ENCODE measurements around the gene GALNT10. TPM values are rescaled to one million over a fixed set of nuclear protein-coding genes. Genes with fewer than 3 reads are reported as not detected.

Gene GALNT10
- polyA plus RNA-seq, 2 of the 4 experiments (the other 2 are of a cell fraction), result 110 to 156 TPM

- Histone ChIP-seq H3K4me3 (no peak overlapping the region), H3K4me1 (peaks cover 16% of the 10 kb centered on the region), H3K27ac (peak overlapping the region; percentile 67 to 87), H3K4me2 (peak overlapping the region; percentile 63), H3K9me3 (no peaks in the 10 kb centered on the region)
- ATAC-seq (peak; percentile 86 to 94), FAIRE-seq (no peak), DNase-seq (ENCODE audit: low read depth in 1 of 2, low spot score in 1 of 2) (peak; percentile 69 to 93)
- TF ChIP-seq, protein P1, sequence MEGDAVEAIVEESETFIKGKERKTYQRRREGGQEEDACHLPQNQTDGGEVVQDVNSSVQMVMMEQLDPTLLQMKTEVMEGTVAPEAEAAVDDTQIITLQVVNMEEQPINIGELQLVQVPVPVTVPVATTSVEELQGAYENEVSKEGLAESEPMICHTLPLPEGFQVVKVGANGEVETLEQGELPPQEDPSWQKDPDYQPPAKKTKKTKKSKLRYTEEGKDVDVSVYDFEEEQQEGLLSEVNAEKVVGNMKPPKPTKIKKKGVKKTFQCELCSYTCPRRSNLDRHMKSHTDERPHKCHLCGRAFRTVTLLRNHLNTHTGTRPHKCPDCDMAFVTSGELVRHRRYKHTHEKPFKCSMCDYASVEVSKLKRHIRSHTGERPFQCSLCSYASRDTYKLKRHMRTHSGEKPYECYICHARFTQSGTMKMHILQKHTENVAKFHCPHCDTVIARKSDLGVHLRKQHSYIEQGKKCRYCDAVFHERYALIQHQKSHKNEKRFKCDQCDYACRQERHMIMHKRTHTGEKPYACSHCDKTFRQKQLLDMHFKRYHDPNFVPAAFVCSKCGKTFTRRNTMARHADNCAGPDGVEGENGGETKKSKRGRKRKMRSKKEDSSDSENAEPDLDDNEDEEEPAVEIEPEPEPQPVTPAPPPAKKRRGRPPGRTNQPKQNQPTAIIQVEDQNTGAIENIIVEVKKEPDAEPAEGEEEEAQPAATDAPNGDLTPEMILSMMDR (IDR thresholded peaks at IDR 0.05), result peak; percentile 81
- no peak for TF ChIP-seq ZSCAN20 (CRISPR knock-in tag; IDR thresholded peaks at IDR 0.05)
- 0 out of 2 replicates have a peak, but pooled peaks have one; percentile 61 for TF ChIP-seq MYC (IDR thresholded peaks at IDR 0.05; ENCODE audit: borderline replicate concordance, low read length)
- peak in 1 of 2 experiments; percentile 20; a peak in 1 of 5 replicates for TF ChIP-seq JUN (IDR thresholded peaks at IDR 0.05)
- peak; percentile 93 to 97 for TF ChIP-seq RAD21 (conservative IDR thresholded peaks at IDR 0.05 in 1 of 2, IDR thresholded peaks at IDR 0.05 in 1 of 2)
- peak; percentile 74 for TF ChIP-seq MAX (IDR thresholded peaks at IDR 0.05)
- TF ChIP-seq CBX8 (IDR thresholded peaks at IDR 0.05), result no peak
- TF ChIP-seq SMC3 (IDR thresholded peaks at IDR 0.05), result peak; percentile 93
- TF ChIP-seq TP53 (CRISPR knock-in tag; IDR thresholded peaks at IDR 0.05), result peak; percentile 39; the same call in 1 of the 2 replicates
- ChIA-PET CTCF (interaction anchor here (0.6 to 5.1 kb wide), 78 partner anchors 10 to 477 kb away, joined by 3 to 107 read pairs (median 4); partner anchors contain the start of gene GALNT10), POLR2A (interaction anchor here (0.7 to 2.8 kb wide), 3 partner anchors 11 to 214 kb away, joined by 3 to 18 read pairs (median 7); partner anchors contain the start of gene GALNT10)
- 50% methylated on average over 23 of the region's 37 CpGs for WGBS (ENCODE audit: missing lambda C conversion rate)
These were observed 214.7 kb downstream of the GALNT10 start for GRCh38 chr5:154405078-154405792.

DNA sequence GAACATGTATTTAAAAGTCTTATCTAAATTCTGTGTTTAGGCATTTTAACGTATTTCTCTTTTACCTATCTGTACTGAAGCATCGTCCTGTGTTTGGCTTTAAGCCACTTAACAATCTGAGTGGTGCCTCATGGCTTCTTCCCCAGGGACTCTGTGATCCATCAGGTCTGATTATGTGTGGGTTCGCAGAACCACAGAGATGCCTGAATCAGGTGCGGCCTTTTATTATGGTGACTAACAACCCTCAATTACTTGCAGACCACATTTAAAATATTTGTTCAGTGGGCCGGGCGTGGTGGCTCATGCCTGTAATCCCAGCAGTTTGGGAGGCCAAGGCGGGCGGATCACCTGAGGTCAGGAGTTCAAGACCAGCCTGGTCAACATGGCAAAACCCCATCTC lies 215.7 kb downstream of the GALNT10 start:
- WGBS (ENCODE audit: missing lambda C conversion rate), result 89% methylated on average over 8 of the region's 8 CpGs
- POLR2A ChIA-PET, result interaction anchor here (2.8 kb wide), 1 partner anchor 215 kb away, joined by 18 read pairs; the partner anchor contains the start of gene GALNT10
- FAIRE-seq (no peak), DNase-seq (ENCODE audit: low read depth in 1 of 2, low spot score in 1 of 2) (no peak), ATAC-seq (no peak)
- no peak for TF ChIP-seq NR3C1 (IDR thresholded peaks at IDR 0.05)
- TF ChIP-seq HEYL (CRISPR knock-in tag; IDR thresholded peaks at IDR 0.05), result no peak
- TF ChIP-seq POLR2A (IDR thresholded peaks at IDR 0.05; ENCODE audit: low read length), result no peak
- no peak for TF ChIP-seq PBX3 (IDR thresholded peaks at IDR 0.05)
- no peak for TF ChIP-seq FOSB (CRISPR knock-in tag; IDR thresholded peaks at IDR 0.05)
- TF ChIP-seq NFE2L2 (conservative IDR thresholded peaks at IDR 0.05; ENCODE audit: low read length), result no peak
- TF ChIP-seq EHMT2 (IDR thresholded peaks at IDR 0.05; ENCODE audit: low read depth), result no peak
- no peak for TF ChIP-seq E2F6 (IDR thresholded peaks at IDR 0.05; ENCODE audit: borderline replicate concordance, low read depth)
- TF ChIP-seq MAX (IDR thresholded peaks at IDR 0.05), result no peak
- TF ChIP-seq CEBPB (IDR thresholded peaks at IDR 0.05), result no peak
- no peak for TF ChIP-seq CBX8 (IDR thresholded peaks at IDR 0.05)
- no peak for TF ChIP-seq TFCP2L1 (CRISPR knock-in tag; IDR thresholded peaks at IDR 0.05)
- TF ChIP-seq, protein P2, sequence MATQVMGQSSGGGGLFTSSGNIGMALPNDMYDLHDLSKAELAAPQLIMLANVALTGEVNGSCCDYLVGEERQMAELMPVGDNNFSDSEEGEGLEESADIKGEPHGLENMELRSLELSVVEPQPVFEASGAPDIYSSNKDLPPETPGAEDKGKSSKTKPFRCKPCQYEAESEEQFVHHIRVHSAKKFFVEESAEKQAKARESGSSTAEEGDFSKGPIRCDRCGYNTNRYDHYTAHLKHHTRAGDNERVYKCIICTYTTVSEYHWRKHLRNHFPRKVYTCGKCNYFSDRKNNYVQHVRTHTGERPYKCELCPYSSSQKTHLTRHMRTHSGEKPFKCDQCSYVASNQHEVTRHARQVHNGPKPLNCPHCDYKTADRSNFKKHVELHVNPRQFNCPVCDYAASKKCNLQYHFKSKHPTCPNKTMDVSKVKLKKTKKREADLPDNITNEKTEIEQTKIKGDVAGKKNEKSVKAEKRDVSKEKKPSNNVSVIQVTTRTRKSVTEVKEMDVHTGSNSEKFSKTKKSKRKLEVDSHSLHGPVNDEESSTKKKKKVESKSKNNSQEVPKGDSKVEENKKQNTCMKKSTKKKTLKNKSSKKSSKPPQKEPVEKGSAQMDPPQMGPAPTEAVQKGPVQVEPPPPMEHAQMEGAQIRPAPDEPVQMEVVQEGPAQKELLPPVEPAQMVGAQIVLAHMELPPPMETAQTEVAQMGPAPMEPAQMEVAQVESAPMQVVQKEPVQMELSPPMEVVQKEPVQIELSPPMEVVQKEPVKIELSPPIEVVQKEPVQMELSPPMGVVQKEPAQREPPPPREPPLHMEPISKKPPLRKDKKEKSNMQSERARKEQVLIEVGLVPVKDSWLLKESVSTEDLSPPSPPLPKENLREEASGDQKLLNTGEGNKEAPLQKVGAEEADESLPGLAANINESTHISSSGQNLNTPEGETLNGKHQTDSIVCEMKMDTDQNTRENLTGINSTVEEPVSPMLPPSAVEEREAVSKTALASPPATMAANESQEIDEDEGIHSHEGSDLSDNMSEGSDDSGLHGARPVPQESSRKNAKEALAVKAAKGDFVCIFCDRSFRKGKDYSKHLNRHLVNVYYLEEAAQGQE (IDR thresholded peaks at IDR 0.05), result no peak
- no peak for TF ChIP-seq CHD2 (IDR thresholded peaks at IDR 0.05; ENCODE audit: low read length, partially characterized antibody)
- no peak for TF ChIP-seq ZC3H11A (IDR thresholded peaks at IDR 0.05)
- TF ChIP-seq POLR2AphosphoS2 (conservative IDR thresholded peaks at IDR 0.05; ENCODE audit: low read length), result no peak
- no peak for TF ChIP-seq SMC3 (IDR thresholded peaks at IDR 0.05)
- TF ChIP-seq, protein P3, sequence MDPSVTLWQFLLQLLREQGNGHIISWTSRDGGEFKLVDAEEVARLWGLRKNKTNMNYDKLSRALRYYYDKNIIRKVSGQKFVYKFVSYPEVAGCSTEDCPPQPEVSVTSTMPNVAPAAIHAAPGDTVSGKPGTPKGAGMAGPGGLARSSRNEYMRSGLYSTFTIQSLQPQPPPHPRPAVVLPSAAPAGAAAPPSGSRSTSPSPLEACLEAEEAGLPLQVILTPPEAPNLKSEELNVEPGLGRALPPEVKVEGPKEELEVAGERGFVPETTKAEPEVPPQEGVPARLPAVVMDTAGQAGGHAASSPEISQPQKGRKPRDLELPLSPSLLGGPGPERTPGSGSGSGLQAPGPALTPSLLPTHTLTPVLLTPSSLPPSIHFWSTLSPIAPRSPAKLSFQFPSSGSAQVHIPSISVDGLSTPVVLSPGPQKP (IDR thresholded peaks at IDR 0.05; ENCODE audit: low read depth, low read length), result no peak
- no peak for TF ChIP-seq GATA3 (IDR thresholded peaks at IDR 0.05; ENCODE audit: borderline replicate concordance)
- CTCF ChIA-PET, result interaction anchor here (0.6 to 3.7 kb wide), 19 partner anchors 10 to 393 kb away, joined by 4 to 107 read pairs (median 9); partner anchors contain the start of gene GALNT10
- peaks cover 16% of the 10 kb centered on the region for H3K4me1 ChIP-seq
- H3K9me3 ChIP-seq, result no peaks in the 10 kb centered on the region
- no peak overlapping the region for H3K4me3 ChIP-seq
- H3K27ac ChIP-seq, result no peak overlapping the region
- no peak overlapping the region for H3K4me2 ChIP-seq
